SK-N-MC (cell line): ENCODE results near the gene CEACAM4.

Source experiments
- DNase-seq: peaks from one replicate; pipeline ENCODE4 v3.0.0-alpha.2; 2011; ENCODE audit warnings: low read depth, low spot score
- H3K27ac ChIP-seq: fragments of 200-600 bp; sonication (generic); 2 replicates; pipeline ENCODE4 v1.5.1; 2016; ENCODE audit warnings: mixed run types
- H3K36me3 ChIP-seq: fragments of 200-600 bp; sonication (generic); 2 replicates; pipeline ENCODE4 v1.6.1; 2017; ENCODE audit warnings: antibody characterized with exemption, low read length, mixed read lengths; ENCODE audit not compliant: insufficient read depth
- H3K4me3 ChIP-seq: fragments of 200-600 bp; sonication (generic); 2 replicates; pipeline ENCODE4 v1.5.1; 2016
- H3K9ac ChIP-seq: fragments of 200-600 bp; sonication (generic); 2 replicates; pipeline ENCODE4 v1.8.0; 2017; ENCODE audit warnings: mixed run types, mixed read lengths; ENCODE audit not compliant: insufficient read length
- H3K9me3 ChIP-seq: fragments of 200-600 bp; sonication (generic); 2 replicates; pipeline ENCODE4 v1.6.1; 2017; ENCODE audit warnings: low read depth, mild to moderate bottlenecking, antibody characterized with exemption, low read length, moderate library complexity, mixed read lengths
- EZH2 ChIP-seq: fragments of 200-600 bp; sonication (generic); IDR thresholded peaks from one replicate; pipeline ENCODE4 v1.6.1; 2017; ENCODE audit warnings: antibody characterized with exemption
- FOXP2 ChIP-seq: optimal IDR thresholded peaks from 2 replicates; pipeline ENCODE3; 2011; ENCODE audit warnings: mild to moderate bottlenecking, moderate library complexity; ENCODE audit not compliant: insufficient read depth; ENCODE audit errors: extremely low read length, control extremely low read depth
- POLR2AphosphoS5 ChIP-seq: IDR thresholded peaks from 2 replicates; pipeline ENCODE4 v1.6.1; 2012; ENCODE audit warnings: mild to moderate bottlenecking, low read depth, low read length, borderline replicate concordance

Gene CEACAM4

DNA sequence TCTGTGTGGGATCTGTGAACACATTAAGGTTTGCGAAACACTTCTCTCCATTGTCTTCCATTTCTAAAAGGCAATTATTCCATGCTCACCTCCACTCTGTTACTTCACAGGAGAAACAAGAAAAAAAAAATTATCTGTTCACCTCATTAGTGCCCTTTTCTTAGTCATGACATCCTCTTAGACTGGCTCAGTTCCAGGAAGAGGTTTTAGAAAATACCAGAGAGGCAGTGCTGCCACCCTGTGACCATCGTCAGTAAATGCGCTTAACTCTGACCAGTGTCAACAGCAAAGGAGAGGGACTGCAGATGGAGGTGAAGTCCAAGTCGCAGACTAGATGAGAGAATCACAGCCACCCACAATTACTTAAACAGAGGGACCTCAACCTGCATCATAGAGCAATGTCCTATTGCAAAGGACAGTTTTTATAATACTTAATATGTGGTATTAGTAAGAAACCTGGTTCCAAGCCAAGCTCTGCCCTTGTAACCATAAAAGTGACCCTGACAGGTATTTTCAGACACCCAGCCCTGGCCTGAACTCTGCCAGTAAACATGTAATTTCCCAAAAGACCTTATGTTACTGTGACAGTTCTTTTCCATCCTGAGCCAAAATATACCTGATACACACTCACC is 31.5 kb downstream of the CEACAM4 start:
- peak; percentile 58 for DNase-seq
- Histone ChIP-seq H3K4me3 (no peak overlapping the region), H3K9ac (no peak overlapping the region), H3K27ac (no peak overlapping the region), H3K9me3 (no peaks in the 10 kb centered on the region), H3K36me3 (no peaks in the 10 kb centered on the region)
- TF ChIP-seq POLR2AphosphoS5, result no peak
- TF ChIP-seq FOXP2, result no peak
- TF ChIP-seq EZH2, result no peak

GRCh38 chr19:41591951-41592562 is 34.8 kb downstream of the CEACAM4 start:
- Histone ChIP-seq H3K9me3 (no peaks in the 10 kb centered on the region), H3K27ac (no peak overlapping the region), H3K4me3 (no peak overlapping the region), H3K9ac (no peak overlapping the region), H3K36me3 (no peaks in the 10 kb centered on the region)
- TF ChIP-seq POLR2AphosphoS5 (no peak), EZH2 (no peak), FOXP2 (no peak)
- no peak for DNase-seq

DNA sequence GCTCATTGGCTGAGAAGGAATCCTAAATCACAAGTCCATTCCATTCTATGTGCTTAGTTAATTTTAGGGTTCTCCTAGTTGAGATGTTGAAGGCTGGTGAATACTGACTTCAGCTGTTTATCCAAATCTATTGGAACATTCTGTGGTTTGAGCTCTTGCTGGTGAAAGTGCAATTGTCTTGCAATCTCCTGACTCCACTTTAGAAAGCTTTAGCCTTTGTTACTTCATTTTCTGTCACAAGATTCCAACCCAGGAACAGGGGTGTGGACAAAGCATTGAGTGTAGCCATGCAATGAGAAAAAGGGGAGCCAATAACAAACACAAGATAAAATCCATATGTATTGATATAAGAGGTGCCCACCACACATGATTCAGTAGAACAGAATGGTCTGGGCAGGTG is 35.9 kb downstream of the CEACAM4 start:
- H3K27ac ChIP-seq, result no peak overlapping the region
- H3K4me3 ChIP-seq, result no peak overlapping the region
- TF ChIP-seq EZH2, result no peak
- TF ChIP-seq POLR2AphosphoS5, result no peak
- no peak for TF ChIP-seq FOXP2
- H3K9me3 ChIP-seq, result no peaks in the 10 kb centered on the region
- no peaks in the 10 kb centered on the region for H3K36me3 ChIP-seq
- DNase-seq, result no peak
- H3K9ac ChIP-seq, result no peak overlapping the region

- H3K9me3 ChIP-seq, result no peaks in the 10 kb centered on the region
- no peak for DNase-seq
- TF ChIP-seq EZH2, result no peak
- no peak for TF ChIP-seq POLR2AphosphoS5
- no peak overlapping the region for H3K4me3 ChIP-seq
- H3K36me3 ChIP-seq, result no peaks in the 10 kb centered on the region
- no peak overlapping the region for H3K9ac ChIP-seq
- H3K27ac ChIP-seq, result no peak overlapping the region
These were observed 37.5 kb downstream of the CEACAM4 start for GRCh38 chr19:41589371-41589770.

DNA sequence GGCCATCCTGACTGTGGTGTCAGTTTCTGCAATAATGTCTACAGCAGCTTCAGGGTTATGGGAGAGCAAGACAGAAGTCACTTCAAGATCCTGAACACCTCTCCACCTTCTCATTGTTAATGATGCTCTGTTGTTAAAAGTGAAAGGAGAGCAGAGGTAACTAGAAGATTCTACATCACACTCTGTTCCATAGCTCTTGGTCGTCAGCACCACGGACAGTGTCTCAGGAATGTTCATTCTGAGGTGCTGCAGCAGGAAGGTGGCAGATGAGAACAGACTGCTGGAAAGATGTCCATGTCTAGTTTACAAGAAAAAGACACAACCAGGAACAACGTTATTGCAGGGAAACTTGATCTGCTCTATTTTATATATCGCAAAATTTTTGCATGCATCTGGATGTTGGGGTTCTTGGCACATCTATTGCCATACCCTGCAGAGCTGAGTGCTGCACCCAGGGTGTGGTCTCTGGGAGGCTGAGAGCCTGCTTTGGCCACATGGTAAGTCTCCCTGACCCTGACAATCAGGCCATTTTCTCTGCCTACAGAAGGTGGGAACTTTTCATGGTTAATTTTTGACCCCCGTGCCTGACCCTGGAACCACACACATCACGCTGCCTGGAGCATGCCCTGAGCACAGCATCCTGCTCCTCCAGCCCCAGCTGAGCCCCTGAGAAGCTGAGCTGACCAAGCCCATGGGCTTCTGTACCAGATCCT is 38.2 kb downstream of the CEACAM4 start:
- no peak for DNase-seq
- TF ChIP-seq EZH2 (no peak), POLR2AphosphoS5 (no peak), FOXP2 (no peak)
- H3K36me3 ChIP-seq, result no peaks in the 10 kb centered on the region

GRCh38 chr19:41587838-41588210 is 39.0 kb downstream of the CEACAM4 start:
- Histone ChIP-seq H3K9me3 (no peaks in the 10 kb centered on the region), H3K36me3 (no peaks in the 10 kb centered on the region)
- no peak for TF ChIP-seq EZH2
- TF ChIP-seq FOXP2, result no peak
- TF ChIP-seq POLR2AphosphoS5, result no peak

More for the DNA sequence above, 38.2 kb downstream of the CEACAM4 start:
- Histone ChIP-seq H3K9ac (no peak overlapping the region), H3K27ac (no peak overlapping the region), H3K9me3 (no peaks in the 10 kb centered on the region), H3K4me3 (no peak overlapping the region)

GRCh38 chr19:41587101-41587837 is 39.6 kb downstream of the CEACAM4 start:
- H3K27ac ChIP-seq, result no peak overlapping the region
- H3K4me3 ChIP-seq, result no peak overlapping the region
- DNase-seq, result no peak
- H3K9me3 ChIP-seq, result no peaks in the 10 kb centered on the region
- TF ChIP-seq POLR2AphosphoS5 (no peak), EZH2 (no peak), FOXP2 (no peak)
- H3K36me3 ChIP-seq, result no peaks in the 10 kb centered on the region
- no peak overlapping the region for H3K9ac ChIP-seq

More at GRCh38 chr19:41587838-41588210, 39.0 kb downstream of the CEACAM4 start:
- DNase-seq, result no peak
- H3K27ac ChIP-seq, result no peak overlapping the region
- H3K9ac ChIP-seq, result no peak overlapping the region
- H3K4me3 ChIP-seq, result no peak overlapping the region

- no peaks in the 10 kb centered on the region for H3K9me3 ChIP-seq
- no peak for TF ChIP-seq FOXP2
- no peak for TF ChIP-seq EZH2
- no peak for TF ChIP-seq POLR2AphosphoS5
- no peak for DNase-seq
- H3K9ac ChIP-seq, result no peak overlapping the region
- H3K4me3 ChIP-seq, result no peak overlapping the region
- no peaks in the 10 kb centered on the region for H3K36me3 ChIP-seq
- H3K27ac ChIP-seq, result no peak overlapping the region
These were observed 40.8 kb downstream of the CEACAM4 start for GRCh38 chr19:41586064-41586463.
